Aorta (tissue), 5 donors: ENCODE results near the gene OR1Q1. TPM values are rescaled to one million over a fixed set of nuclear protein-coding genes. Genes with fewer than 3 reads are reported as not detected.
"Not testable (repeated sequence)": the region's sequence is repeated elsewhere in the genome, so short reads cannot be mapped to it uniquely, and the experiment has no call there.

Experiments
- ATAC-seq: fragments of 200-7000 bp; cut with Tn5 transposase; one replicate; pipeline ENCODE4 v1.9.1; 2022; ENCODE audit warnings: moderate library complexity; ENCODE audit not compliant: low FRiP score
- DNase-seq, 2 donors: peaks; one replicate each; pipeline ENCODE4 v3.0.0-alpha.2; 2020
- H3K27ac ChIP-seq, 2 donors: one replicate each; pipeline ENCODE4 v1.5.1; 2013; ENCODE audit warnings: low read length in 2 of 2, mild to moderate bottlenecking in 2 of 2, moderate library complexity in 2 of 2, control low read depth in 1 of 2, inconsistent platforms in 1 of 2, low read depth in 1 of 2
- H3K27me3 ChIP-seq, 2 donors: one replicate each; pipeline ENCODE4 v1.6.1; 2013; ENCODE audit warnings: control low read depth in 1 of 2, low read length in 1 of 2, mild to moderate bottlenecking in 1 of 2, moderate library complexity in 1 of 2; ENCODE audit not compliant: insufficient read depth in 2 of 2, control insufficient read depth in 1 of 2
- H3K36me3 ChIP-seq, 2 donors: one replicate each; pipeline ENCODE4 v1.6.1; 2013; ENCODE audit warnings: control low read depth in 1 of 2, low read length in 1 of 2, mild to moderate bottlenecking in 1 of 2; ENCODE audit not compliant: insufficient read depth in 2 of 2, control insufficient read depth in 1 of 2
- H3K4me1 ChIP-seq, 2 donors: one replicate each; pipeline ENCODE4 v1.6.1; 2013; ENCODE audit warnings: low read length in 2 of 2, control low read depth in 1 of 2, mild to moderate bottlenecking in 1 of 2, moderate library complexity in 1 of 2; ENCODE audit not compliant: insufficient read depth in 2 of 2, control insufficient read depth in 1 of 2
- H3K4me3 ChIP-seq, 2 donors: one replicate each; pipeline ENCODE4 v1.5.1; 2013; ENCODE audit warnings: low read length in 2 of 2, control low read depth in 1 of 2, mild to moderate bottlenecking in 1 of 2
- H3K9me3 ChIP-seq: one replicate; pipeline ENCODE4 v1.6.1; 2013; ENCODE audit warnings: mild to moderate bottlenecking, low read length; ENCODE audit not compliant: control insufficient read depth
- WGBS, 2 donors: extraction: QIAGEN DNeasy Blood & Tissue Kit; methylation state at CpG; one replicate each; pipeline ENCODE4 v1.1.7; 2013; 5-methylcytosine and 5-hydroxymethylcytosine counted together
- intact Hi-C, 2 donors: fragments of 100-400 bp; cut with DNase I; formaldehyde crosslinking; loops; one replicate each; pipeline versions ENCODE4 v1.14.2 to v1.15.0; 2022
- long read RNA-seq, 2 donors: library from polyadenylated mRNA; unstranded; transcript quantifications; one replicate each; pipeline ENCODE4 v2.0.0, GENCODE V29; 2020 to 2021
- polyA plus RNA-seq, 2 donors: library from polyadenylated mRNA; stranded (reverse); fragments of 200-250 nt; gene quantifications; one replicate each; pipeline ENCODE4 v1.2.3, GENCODE V29; 2013
- total RNA-seq, 2 donors: library from RNA; stranded (reverse); fragmentation: NEBNext Ultra II Directional; extraction: Animal tissue kit (Norgen Biotek cat#: 25700); gene quantifications; one replicate each; pipeline ENCODE4 v1.2.1, GENCODE V29; 2021
- donor health status: healthy with polysubstance abuse.
- donor health status: Bipolar disorder and iron deficiency.
- donor health status: DM: no; HTN: no; CAD: no.
- donor health status: DM: no; HTN: no; CAD: no.
- donor health status: DM: yes; HTN: yes; CAD: no.

OR1Q1 gene, protein sequence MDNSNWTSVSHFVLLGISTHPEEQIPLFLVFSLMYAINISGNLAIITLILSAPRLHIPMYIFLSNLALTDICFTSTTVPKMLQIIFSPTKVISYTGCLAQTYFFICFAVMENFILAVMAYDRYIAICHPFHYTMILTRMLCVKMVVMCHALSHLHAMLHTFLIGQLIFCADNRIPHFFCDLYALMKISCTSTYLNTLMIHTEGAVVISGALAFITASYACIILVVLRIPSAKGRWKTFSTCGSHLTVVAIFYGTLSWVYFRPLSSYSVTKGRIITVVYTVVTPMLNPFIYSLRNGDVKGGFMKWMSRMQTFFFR
- not detected for total RNA-seq
- polyA plus RNA-seq: not detected
- long read RNA-seq, donor 1: 0 reads
- long read RNA-seq, donor 2: 0 reads

DNA sequence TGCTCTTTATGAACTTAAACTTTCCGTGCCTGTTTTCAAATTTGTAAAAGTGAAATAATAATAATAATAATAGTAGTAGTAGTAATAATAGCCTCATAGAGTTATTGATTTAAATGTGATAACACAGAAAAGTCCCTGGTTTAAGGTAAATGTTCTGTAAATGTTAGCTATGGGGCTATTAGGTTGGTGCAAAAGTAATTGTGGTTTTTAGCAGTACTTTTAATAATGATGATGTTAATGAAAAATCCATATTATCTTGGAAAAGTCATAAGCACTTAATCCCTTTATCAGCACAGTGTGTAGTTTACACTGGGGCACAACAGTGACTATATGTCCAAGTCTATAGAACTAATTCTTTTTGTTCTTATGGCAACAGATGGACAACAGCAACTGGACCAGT lies at the start of gene OR1Q1:
OR1Q1 (plus strand) TSS at position 377 of the 400 bp plus-strand sequence; CDS start at position 377, 0 bp downstream.
- no peak within 1 kb of the TSS for H3K4me3 ChIP-seq
- H3K27ac ChIP-seq: no peak within 1 kb of the TSS
- no peaks in the 10 kb centered on the region for H3K27me3 ChIP-seq
- intact Hi-C loops: no loop called here
- DNase-seq (no peak), ATAC-seq (no peak)
- H3K9me3 ChIP-seq: peaks cover 3% of the 10 kb centered on the region
- no peaks in the 10 kb centered on the region for H3K36me3 ChIP-seq
- WGBS, 2 donors: 84 to 87% methylated on average over 1 of the region's 1 CpG
- H3K4me1 ChIP-seq: no peaks in the 10 kb centered on the region

DNA sequence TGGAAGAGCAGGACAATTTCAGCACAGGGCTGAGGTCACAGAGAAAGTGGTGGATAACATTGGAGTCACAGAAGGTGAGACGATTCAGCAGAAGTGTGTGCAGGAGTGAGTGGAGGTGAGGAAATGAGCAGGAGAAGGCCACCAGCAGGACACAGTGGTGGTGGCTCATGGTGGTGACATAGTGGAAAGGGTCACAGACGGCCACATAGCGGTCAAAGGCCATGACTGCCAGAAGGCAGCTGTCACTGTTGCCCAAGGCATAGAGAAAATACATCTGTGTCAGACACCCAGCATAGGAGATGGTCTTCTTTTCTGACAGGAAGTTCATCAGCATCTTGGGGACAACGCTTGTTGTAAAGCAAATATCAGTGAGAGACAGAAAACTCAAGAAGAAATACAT lies 46.6 kb upstream of the OR1Q1 start:
- WGBS, 2 donors: 85 to 86% methylated on average over 4 of the region's 4 CpGs
- intact Hi-C loops: no loop called here

DNA sequence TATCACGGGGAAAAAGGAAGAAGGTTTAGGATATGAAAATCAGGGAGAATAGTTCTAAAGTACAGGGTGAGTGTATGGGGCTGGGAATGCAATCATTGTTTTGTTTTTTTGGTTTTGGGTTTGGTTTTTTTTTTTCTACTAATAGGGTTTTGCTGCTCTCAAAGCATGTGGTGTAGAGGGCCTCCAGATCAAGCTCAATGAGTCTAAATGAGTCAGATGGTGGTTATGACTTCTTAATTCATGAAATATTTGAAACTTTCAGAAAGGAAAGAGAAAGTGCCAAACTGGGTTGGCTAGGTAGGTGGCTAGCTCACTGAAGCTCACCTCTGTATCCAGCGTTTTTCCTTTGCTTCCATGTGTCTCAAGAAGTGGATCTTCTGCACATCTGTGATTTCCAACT lies 42.1 kb upstream of the OR1Q1 start:
- intact Hi-C loops: no loop called here
- no peaks in the 10 kb centered on the region for H3K4me1 ChIP-seq
- peaks cover 2% of the 10 kb centered on the region for H3K9me3 ChIP-seq
- DNase-seq (no peak), ATAC-seq (no peak)
- H3K4me3 ChIP-seq: no peak overlapping the region
- H3K27me3 ChIP-seq: no peaks in the 10 kb centered on the region
- whole genome bisulfite sequencing, 2 donors: 63 to 69% methylated on average over 2 of the region's 2 CpGs
- no peak overlapping the region for H3K27ac ChIP-seq
- H3K36me3 ChIP-seq: no peaks in the 10 kb centered on the region

More for the DNA sequence above, 46.6 kb upstream of the OR1Q1 start:
- Histone ChIP-seq H3K9me3 (no peaks in the 10 kb centered on the region), H3K36me3 (no peaks in the 10 kb centered on the region), H3K27ac (no peak overlapping the region), H3K27me3 (no peaks in the 10 kb centered on the region), H3K4me1 (no peaks in the 10 kb centered on the region), H3K4me3 (no peak overlapping the region)
- DNase-seq: no peak
- no peak for ATAC-seq

DNA sequence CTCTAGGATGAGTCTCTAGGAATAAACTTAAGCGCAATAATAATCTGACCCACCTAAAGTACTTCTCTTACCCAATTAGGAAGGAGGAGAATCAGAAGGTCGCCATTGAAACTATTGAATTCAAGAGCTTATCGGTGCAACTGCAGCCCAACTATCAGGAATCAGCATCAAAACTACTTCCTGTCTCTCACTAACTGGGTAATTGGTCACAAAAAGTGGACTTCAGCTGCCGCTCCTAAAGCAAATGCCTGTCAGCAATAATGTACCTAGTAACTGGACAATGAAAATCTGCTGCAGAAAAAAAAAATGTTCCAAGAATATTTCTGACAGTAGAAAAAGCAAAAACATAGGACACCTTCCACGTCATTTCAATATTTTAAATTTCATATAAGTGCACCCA lies 34.7 kb upstream of the OR1Q1 start:
- no peaks in the 10 kb centered on the region for H3K4me1 ChIP-seq
- no peak overlapping the region for H3K27ac ChIP-seq
- 69 to 70% methylated on average over 5 of the region's 5 CpGs for WGBS, 2 donors
- DNase-seq: no peak
- intact Hi-C loops: no loop called here
- H3K27me3 ChIP-seq: no peaks in the 10 kb centered on the region
- no peaks in the 10 kb centered on the region for H3K36me3 ChIP-seq
- no peak overlapping the region for H3K4me3 ChIP-seq
- H3K9me3 ChIP-seq: no peaks in the 10 kb centered on the region
- no peak for ATAC-seq

DNA sequence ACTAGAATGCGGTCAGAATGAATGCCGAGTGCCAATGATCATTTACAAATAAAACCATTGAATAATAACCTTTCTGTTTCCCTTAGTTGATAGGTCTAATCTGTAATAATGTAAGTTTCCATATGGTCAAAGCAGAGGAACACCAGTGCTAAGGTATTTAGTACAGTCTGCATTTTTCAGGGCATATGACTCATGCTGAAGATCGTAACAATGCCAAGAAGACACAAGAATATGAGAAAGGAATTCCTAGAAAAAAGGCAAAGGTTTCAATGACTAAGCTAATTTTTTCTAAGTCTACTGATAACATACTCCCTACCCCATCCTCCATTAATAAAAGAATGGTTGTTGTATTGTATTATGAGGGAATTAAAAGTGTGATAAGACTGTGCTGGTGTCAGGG lies 34.2 kb upstream of the OR1Q1 start:
- H3K36me3 ChIP-seq: no peaks in the 10 kb centered on the region
- intact Hi-C loops: no loop called here
- H3K4me1 ChIP-seq: no peaks in the 10 kb centered on the region
- WGBS, 2 donors: 80 to 84% methylated on average over 3 of the region's 3 CpGs
- no peak for ATAC-seq
- no peak overlapping the region for H3K27ac ChIP-seq
- no peak for DNase-seq
- H3K9me3 ChIP-seq: no peaks in the 10 kb centered on the region
- no peak overlapping the region for H3K4me3 ChIP-seq
- no peaks in the 10 kb centered on the region for H3K27me3 ChIP-seq

DNA sequence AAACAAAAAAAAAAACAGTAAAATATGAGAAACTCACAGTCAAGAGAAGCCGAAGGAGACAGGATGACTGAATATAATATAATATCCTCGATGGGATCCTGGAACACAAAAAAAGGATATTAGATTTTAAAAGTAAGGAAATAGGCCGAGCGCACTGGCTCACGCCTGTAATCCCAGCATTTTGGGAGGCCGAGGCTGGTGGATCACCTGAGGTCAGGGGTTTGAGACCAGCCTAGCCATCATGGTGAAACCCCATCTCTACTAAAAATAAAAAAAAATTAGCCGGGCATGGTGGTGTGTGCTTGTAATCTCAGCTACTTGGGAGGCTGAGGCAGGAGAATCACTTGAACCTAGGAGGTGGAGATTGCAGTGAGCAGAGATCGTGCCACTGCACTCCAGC lies 31.3 kb upstream of the OR1Q1 start, which contains the start of gene OR1L8:
OR1L8 (minus strand) TSS at position 101 of the 400 bp plus-strand sequence. CDS start 14,907 bp downstream, outside the sequence.
- H3K27ac ChIP-seq, H3K4me3 ChIP-seq, intact Hi-C loops, H3K36me3 ChIP-seq, H3K27me3 ChIP-seq, H3K4me1 ChIP-seq, DNase-seq, H3K9me3 ChIP-seq, ATAC-seq: not testable (repeated sequence)
- WGBS, 2 donors: 85 to 86% methylated on average over 8 of the region's 8 CpGs

DNA sequence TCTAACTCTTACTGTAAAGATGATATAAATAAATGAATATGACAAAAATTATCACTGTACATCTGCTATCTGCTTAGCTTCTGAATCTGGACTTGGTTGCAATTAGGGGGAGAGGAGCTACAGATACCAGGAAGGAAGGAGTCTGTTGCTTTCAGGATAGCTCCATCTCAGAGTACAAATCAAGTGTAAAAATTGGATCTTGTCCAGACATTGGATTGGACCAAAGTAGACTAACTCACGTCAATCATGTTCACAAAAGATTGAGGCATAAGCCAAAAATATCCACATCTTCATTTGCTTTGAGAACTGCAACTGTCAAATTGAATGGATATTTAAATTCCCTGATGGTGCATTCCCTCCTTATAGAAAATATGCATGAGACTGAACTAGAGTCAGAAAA lies 8.8 kb upstream of the OR1Q1 start:
- no peak for ATAC-seq
- 46 to 55% methylated on average over 1 of the region's 1 CpG for WGBS, 2 donors
- H3K27ac ChIP-seq: no peak overlapping the region

DNA sequence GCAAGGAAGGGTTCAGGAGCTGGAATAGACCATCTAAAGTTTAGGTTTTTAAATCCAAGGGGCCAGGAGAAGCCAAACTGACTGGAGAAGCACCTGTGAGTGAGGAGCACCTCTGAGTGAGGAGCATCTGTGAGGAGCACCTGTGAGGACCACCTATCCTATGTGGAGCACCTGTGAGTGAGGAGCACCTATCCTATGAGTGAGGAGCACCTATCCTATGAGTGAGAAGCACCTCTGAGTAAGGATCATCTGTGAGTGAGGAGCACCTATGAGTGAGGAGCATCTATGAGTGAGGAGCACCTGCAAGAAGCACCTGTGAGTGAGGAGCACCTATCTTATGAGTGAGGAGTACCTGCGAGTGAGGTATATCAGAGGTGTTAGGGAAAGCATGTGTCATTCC lies 8.0 kb upstream of the OR1Q1 start:
- Histone ChIP-seq H3K27ac (no peak overlapping the region), H3K4me3 (no peak overlapping the region), H3K36me3 (no peaks in the 10 kb centered on the region), H3K27me3 (no peaks in the 10 kb centered on the region), H3K9me3 (peaks cover 5% of the 10 kb centered on the region), H3K4me1 (no peaks in the 10 kb centered on the region)
- WGBS, 2 donors: 79 to 83% methylated on average over 1 of the region's 1 CpG
- DNase-seq (no peak), ATAC-seq (no peak)
- intact Hi-C loops: no loop called here

More for the DNA sequence above, 8.8 kb upstream of the OR1Q1 start:
- H3K27me3 ChIP-seq: no peaks in the 10 kb centered on the region
- no peaks in the 10 kb centered on the region for H3K4me1 ChIP-seq
- no peak overlapping the region for H3K4me3 ChIP-seq
- peaks cover 2% of the 10 kb centered on the region for H3K9me3 ChIP-seq
- H3K36me3 ChIP-seq: no peaks in the 10 kb centered on the region
- intact Hi-C loops: no loop called here
- no peak for DNase-seq

DNA sequence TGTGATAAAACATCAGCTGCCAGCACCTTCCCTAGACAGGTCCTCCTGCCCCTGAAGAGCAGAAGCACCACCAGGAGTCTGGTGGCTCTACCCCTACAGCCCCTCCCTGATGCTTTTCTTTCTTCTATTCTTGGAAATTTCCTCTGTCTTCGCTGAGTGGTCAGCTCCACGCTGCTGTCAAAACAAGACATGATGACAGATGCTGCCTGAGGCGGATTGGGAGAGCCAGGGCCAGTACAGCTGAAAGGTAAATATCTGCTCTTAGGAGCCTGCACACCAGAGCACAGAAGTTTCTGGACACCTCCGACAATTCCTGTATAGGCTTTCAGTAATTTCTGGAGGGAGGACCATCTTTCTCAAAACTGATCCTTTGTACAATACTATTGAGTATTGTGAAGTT lies 4.7 kb upstream of the OR1Q1 start:
- H3K27me3 ChIP-seq: no peaks in the 10 kb centered on the region
- no peak for DNase-seq
- H3K9me3 ChIP-seq: peaks cover 5% of the 10 kb centered on the region
- ATAC-seq: no peak
- H3K27ac ChIP-seq: no peak overlapping the region
- WGBS, 2 donors: 22 to 39% methylated on average over 4 of the region's 4 CpGs
- intact Hi-C loops: no loop called here
- no peaks in the 10 kb centered on the region for H3K4me1 ChIP-seq
- H3K36me3 ChIP-seq: no peaks in the 10 kb centered on the region
- no peak overlapping the region for H3K4me3 ChIP-seq
